GM19452 (cell line): ENCODE results near the gene SLC38A9.

ENCODE experiments used
- ATAC-seq: cut with Tn5 transposase; IDR thresholded peaks from one replicate; pipeline ENCODE4 v1.9.1; 2021; ENCODE audit not compliant: unreplicated experiment

Gene SLC38A9

DNA sequence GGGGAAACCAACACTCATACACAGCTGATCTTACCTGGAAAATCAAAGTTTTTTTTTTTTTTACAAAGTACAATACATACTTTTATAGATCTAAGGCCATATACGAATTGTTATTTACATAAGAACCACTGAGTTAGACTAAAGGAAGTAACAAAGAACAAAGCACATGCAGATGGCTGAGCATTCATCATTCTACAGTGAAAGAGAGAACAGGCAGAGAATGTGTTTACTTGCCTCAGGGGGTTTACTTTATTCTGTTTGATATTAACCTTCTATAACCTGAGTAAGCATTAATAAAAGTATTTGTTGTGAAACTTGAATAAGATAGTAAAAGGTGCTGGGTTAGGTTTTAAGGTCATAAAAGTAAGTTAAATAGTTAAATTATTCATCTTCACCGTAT, 54.7 kb downstream of the SLC38A9 start:
- no peak for ATAC-seq

DNA sequence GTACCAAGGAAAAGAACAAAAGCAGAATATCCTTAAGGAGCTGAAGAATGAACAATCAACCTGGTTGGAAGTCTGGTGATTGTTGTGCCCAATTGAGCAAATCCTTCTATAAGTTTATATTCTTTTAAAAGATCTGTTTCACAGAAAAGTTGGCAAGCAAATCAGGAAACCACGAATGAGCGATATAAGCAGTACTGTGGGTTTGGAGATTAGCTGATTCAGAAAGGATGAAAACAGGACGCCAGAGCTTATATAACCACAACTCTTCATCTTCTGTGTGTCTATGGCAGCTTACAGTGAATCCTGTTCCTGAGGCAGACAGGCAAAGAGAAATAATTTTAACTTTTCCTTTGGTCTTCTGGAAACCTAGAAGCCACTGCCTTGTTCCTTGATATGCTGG, 61.7 kb downstream of the SLC38A9 start:
- ATAC-seq: no peak

DNA sequence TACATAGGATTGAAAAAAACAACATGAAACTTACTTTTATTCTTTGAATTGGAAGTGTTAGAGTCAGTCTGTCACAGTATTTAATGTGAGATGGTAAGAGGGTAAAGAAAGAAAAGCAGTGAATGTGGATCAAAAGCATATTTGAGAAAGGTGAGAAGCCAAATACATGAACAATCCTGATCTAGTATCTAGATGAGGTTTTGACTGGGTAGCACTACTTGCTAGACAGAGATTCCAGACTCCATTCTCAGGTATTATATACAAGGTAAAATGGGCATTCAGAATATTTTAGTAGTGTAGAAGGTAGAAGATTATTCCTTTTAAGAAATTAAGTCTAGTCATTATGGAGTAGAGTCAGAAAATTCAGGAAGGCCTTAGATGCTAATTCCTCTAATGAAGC, 62.2 kb downstream of the SLC38A9 start:
- no peak for ATAC-seq

DNA sequence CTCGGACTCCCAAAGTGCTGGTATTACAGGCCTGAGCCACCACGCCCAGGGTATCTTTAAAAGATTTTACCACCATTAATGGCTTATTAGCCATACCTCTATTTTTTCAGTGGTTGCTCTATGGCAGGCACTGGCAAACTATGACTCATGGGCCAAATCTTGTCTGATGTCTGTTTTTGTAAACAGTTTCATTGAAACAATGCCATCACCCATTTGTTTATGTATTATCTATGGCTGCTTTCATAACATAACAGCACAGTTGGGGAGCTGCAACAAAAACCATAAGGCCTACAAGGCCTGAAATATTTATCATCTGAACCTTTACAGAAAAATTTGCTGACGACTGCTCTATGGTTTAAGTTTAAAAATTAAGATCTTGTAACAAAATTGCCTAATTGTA, 66.8 kb downstream of the SLC38A9 start:
- ATAC-seq: no peak

DNA sequence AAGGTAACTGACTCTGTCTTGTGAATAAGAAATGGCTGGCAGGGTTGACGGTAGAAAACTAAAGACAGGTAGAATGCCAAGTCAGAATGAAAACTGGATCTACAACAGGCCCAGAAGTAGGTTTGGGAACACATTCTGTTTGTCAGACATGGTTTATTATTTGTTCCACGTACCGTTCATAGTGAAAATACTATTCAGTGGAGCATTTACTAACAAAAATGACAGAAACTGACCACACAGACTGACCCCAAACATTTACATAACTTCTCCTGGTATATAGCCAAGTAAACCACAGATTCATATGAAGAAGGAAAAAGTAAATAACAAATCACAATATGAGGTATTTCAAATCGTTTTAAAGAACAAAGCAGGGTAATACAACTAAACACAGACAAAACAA, 73.7 kb downstream of the SLC38A9 start:
- no peak for ATAC-seq

DNA sequence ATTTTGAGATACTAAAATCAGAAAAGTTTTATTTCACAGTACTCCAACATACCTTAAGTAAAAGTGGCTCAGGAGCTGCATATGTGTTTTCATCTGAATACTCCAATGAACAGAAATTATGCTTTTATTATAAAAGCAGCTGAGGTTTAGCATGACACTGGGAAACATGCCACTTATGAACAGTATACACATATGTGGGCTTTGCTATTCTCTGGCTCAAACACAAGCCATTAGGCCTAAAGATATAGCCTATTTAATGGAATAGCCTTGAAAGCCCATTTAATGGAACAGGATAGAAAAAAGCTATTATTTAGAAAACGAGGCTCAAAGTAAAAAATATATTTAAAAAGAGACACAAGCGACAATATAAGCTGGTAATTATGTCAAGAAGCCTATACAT, 74.1 kb downstream of the SLC38A9 start:
- no peak for ATAC-seq

DNA sequence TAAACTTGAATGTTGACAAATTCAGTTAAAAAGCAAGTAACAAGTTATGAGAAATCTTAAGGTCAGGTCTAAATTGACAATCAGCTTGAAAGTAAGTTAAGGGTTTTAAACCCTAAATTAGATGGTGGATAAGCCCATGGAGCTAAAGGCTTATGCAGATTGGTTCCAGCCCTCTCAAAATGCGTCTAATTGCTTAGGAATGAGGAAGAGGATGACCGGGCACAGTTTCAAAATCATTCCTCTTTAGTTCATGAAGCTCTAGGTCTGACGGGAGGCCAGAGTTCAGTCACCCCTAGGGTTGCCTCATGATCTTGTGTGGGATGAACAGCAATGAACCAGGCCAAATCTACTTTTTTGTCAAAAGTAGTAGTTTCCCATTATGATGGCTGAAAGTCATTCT, 75.4 kb downstream of the SLC38A9 start:
- no peak for ATAC-seq

DNA sequence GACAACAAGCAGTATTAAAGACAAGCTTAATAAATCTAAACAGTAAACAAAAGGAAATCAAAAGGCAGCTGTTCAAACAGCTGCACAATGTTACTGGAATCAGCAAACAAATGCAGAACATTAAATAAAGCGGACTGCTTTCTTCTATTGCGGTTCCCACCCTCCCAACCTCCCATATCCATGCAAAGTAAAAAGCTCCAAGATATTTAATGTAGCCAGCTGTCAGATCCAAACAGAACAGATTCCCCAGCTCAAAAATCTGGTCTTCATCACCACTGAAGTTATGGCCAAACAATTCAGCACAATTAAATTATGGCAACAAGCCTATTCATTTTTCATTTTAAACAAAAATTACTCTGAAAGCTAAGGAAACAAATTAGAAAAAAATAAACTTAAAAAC, 75.9 kb downstream of the SLC38A9 start:
- ATAC-seq: no peak

DNA sequence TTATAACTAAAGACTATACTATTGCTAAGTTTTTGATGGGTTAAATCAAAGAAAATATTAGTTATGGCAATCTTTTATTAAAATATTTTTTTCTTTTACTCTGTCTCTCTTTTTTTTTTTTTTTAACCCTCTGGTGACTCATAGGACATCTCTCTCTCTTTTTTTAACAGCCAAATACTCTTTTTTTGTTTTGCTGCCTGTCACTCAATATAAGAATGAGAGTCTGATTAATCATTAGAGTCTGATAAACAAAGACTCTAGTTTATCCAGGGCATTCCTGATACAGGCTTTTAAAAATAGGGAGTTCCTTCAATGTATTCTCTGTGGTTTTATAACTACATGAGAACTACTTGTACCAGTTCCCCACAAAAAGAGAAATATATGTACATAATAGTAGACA, 77.3 kb downstream of the SLC38A9 start:
- no peak for ATAC-seq

DNA sequence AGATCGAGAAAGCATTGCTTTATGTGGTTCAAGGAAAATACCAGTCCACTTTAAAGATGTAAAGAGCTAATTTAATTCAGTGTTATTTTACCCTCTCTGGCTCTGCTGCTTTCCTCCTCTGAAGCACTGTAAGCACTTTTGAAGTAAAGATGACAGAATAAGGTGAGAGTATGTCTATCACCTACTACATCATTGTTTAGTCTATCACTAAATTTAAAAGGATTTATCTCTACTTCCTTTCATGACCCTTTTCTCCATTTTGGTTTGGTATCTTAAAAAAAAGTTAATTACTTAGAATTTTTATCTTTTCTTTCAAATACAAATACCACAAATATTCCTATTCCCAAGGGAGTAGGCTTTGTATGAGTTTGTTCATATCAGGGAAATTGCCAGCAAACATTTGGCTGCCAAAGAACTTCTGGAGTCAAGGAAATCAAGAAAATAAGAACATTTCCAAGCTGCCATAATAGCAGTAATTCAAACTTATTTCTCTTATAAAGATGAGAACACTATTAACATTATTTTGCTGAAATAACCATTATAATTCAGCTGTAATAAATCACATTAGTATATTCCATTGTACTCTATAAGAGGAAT, 77.8 kb downstream of the SLC38A9 start:
- ATAC-seq: no peak

DNA sequence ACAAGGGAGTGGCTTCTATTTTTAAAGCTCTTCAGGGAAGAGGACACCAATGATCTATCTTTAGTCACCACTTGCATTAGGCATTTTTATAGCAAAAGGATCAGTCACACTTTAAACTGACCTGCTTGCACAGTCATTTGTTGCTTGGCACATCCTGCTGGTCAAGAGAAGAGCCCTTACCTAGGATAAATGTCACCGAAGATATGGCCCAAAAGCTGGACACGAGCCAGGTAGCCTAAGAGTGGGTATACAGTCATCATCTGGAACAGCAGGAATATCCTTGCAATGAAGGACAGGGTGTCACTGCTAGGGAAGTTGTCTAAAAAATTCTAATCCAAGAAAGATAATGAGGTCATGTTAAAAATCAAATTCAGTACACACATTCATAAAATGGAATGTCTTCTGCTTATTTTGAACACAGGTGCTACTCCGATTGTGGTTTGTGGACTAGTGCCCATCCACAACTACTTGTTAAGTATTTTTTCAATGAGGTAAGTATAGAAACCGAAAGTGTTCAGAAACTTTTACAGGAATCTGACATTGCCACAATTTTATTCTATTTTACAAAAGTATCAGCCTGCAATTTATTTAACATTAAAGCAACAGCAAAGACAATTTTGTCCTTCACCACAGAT, 78.4 kb downstream of the SLC38A9 start:
- no peak for ATAC-seq

DNA sequence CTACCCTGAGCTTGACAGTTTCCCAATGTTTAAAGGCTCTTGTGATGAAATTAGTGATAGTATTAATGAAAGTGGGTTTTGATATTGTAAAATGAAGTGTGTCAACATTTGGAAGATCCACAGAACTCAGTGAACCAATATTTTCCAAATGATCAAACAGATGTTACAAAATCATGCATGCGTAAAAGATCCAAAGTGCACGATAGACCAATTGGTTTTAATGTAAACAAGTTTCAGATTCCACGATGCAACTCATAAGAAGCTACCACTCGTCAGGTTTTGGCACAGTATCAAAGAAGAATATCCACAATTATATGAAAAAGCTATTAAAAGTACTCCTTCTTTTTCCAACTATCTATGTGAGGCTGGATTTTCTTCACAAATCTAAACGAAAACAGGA, 82.3 kb downstream of the SLC38A9 start:
- no peak for ATAC-seq

DNA sequence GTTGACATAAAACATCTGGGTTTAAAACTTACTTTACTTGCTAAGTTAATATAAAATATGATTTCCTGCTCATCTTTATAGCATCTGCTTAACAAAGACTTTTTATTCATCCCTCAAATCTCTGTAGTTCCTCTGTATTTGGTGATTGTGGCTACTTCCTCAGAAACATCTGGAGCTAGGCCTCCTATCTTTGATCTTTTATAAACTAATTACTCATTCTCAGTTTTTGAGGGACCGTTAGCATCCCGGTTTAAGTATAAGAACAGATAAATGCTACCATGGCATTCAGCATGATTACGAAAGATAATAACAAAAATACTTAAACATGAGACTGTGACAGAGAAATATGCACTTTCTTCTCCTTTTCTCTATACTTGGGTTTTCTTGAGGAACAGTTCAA, 85.3 kb downstream of the SLC38A9 start:
- no peak for ATAC-seq

DNA sequence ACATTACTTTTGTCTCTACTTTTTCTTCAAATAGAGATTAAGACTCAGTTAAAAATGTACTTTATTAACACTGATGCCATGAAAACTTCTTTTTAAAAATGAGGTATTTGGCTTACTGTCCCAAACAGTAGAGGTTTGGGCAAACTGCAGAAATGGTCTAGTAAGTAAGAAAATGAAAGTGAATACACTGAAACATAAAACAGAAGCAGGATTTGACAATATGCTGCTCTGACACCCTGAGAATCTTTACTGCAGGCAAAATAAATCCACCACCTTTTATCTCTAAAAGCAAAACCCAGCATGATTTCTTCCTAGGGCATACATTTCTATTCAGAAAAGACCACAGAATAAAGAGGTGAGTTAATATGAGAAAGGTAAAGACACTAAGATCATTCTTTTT, 86.2 kb downstream of the SLC38A9 start:
- ATAC-seq: no peak

DNA sequence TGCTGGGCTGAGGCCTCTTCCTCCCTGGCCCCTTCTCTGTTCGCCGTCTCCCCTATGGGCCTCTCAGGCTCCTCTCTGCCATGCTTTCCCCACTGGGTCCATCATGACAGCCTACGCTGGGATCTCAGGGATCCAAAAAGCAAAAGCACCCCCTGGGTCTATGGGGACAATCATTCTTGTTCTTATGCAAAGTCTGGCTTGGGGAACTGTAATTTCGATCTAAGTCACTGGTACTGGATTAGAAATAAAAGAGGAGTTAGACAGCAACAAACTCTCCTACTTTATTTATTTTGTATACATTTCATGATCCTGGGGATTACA, 86.6 kb downstream of the SLC38A9 start:
- ATAC-seq: no peak

DNA sequence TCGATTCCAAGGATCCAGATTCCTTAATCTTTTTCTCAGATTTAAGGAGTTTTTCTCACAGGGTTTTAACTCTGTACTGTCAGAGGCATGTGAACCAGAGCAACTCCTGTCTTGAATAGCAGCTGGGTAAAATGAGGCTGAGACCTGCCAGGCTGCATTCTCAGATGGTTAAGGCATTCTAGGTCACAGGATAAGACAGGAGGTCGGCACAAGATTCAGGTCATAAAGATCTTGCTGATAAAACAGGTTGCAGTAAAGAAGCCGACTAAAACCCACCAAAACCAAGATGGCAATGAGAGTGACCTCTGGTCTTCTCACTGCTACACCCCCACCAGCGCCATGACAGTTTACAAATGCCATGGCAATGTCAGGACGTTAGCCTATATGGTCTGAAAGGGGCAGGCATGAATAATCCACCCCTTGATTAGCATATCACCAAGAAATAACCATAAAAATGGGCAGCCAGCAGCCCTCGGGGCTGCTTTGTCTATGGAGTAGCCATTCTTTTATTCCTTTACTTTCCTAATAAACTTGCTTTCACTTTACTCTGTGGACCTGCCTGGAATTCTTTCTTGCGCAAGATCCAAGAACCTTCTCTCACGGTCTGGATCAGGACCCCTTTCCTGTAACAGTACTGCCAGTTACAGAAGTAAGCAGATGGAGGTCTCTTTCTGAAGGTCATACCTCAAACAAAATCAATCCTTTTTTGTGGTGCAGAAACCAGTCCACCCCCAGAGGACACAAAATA, 87.1 kb downstream of the SLC38A9 start:
- ATAC-seq: no peak

DNA sequence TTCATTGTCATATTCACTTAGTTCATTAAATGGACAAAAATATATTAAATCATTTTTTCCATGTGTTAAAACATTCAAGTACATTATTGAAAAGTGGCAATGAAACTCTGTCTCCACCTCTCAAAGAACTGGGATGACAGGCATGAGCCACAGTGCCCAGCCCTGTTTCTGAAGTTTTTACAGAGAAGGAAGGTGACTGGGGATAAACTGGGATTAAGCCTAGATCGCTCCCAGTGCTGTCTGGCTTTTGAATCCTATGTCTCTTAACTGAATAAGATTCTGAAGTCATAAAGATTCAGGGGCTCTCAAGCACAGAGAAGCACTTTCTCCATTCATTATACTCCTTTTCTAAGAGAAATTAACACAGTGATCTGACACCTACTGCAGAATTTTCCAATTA, 88.3 kb downstream of the SLC38A9 start:
- no peak for ATAC-seq

DNA sequence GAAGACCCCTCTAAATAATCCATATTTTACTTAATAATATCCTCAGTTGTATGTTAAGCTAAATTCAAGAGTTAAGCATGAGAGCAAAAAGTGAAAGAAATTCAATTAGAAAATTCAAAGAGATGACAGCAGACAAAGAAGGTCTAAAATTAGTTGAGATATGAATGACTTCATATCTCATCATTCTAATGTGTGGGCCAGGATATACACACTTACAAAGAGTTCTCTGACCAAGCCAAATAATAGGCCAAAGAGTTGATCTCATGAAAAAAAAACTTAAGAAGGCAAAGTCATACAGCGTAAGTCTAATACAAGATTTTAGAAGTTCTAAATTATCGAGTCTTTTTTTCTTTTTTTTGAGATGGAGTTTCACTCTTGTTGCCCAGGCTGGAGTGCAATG, 89.7 kb downstream of the SLC38A9 start:
- no peak for ATAC-seq

DNA sequence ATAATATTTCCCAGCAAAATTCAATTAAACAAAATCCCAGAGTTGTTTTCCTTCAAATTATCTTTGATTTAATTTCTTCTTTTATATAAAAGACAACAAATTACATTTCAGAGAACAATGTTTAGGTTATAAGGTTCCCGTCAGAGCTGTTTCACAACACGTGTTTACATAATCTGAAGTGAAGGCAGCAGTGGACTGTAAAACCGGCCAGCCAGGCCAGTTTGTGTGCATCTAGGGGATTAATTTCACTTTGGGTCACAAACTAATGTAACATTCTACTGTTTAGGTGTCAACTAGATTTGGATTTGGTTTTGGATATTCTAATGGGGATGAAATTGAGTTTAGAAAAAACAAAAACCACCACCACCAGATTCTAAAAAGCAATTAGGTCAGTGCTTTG, 90.9 kb downstream of the SLC38A9 start:
- no peak for ATAC-seq

DNA sequence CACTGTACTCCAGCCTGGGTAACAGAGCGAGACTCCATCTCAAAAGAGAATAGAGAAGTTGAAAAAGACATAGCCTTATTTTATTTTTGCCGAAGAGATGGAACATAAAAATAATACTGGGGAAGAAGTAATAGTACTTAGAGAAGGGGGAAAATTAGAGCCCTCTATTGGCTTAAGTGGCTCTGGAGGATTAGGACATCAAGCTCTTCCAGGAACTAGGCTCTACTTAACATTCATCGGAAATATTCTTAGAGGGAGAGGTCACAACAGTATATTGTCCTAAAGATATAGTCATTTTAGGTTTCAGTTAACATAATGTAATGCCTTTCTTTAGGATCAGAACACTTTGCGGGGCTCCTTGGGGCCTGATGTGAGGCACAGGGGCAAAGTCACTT, 91.4 kb downstream of the SLC38A9 start:
- no peak for ATAC-seq

DNA sequence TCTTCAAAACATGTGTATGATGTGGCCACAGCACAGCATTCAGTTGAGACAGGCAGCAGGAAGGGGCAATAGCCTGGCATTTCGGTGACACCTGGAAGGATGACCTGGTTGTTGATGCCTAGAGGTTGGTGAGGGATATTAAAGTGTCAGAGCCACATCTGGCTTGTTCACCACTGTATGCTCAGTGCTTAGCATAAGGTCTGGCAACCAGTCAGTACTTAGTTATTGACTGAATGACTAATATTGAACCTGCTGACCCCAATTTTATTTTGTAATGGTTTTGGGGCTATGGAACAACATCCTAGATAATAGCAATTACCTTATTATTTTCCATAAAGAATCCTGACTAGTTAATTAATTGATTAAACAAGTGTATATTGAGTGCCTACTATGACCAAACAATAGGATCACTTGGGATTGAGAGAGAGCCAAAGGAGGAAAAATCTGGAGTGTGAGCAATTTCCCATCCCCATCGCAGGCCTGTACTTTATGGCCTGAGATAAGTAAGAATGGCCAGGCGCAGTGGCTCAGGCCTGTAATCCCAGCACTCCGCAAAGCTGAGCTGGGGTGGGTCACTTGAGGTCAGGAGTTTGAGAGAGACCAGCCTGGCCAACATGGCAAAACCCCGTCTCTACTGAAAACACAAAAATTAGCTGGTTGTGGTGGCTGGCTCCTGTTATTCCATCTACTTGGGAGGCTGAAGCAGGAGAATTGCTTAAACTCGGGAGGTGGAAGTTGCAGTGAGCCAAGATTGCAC, 91.9 kb downstream of the SLC38A9 start:
- ATAC-seq: no peak

DNA sequence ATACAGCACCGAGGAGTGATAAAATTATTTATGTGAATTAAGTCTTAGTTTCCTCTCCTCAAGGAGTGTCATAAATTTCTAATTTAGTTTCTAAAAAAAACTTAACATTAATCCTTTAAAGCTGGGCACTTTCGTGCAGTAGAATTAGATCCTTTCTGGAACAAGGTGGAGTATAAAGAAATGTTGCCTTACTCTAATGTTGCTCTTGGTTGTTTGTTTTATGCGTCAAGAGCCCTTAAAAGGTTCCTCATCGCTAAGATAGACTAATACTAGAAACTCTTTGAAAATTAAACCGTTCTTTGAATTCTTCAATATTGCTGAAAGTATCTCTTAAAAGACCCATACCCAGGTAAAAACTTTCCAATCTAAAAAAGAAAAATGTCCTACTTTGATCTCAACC, 93.8 kb downstream of the SLC38A9 start:
- no peak for ATAC-seq
